ENCODE measurements around the gene ICA1. TPM values are rescaled to one million over a fixed set of nuclear protein-coding genes. Genes with fewer than 3 reads are reported as not detected.
"Not testable (repeated sequence)": the region's sequence is repeated elsewhere in the genome, so short reads cannot be mapped to it uniquely, and the experiment has no call there.

The ICA1 gene
- total RNA-seq, 1 donor from 2014 or later, result 25.5 TPM

DNA sequence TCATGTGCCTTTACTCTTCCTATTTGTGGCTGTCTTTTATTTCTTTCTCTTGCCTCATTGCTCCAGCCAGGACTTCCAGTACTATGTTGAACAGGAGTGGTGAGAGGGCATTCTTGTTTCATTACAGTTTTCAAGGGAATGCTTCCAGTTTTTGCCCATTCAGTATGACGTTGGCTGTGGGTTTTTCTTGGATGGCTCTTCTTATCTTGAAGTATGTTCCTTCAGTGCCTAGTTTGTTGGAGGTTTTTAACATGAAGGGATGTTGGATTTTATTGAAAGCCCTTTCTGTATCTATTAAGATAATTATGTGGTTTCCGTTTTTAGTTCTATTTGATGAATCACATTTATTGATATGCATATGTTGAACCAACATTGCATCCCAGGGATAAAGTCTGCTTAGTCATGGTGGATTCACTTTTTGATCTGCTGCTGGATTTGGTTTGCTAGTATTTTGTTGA lies 196.6 kb downstream of the ICA1 start:
- no peak overlapping the region for H3K27ac ChIP-seq
- no peaks in the 10 kb centered on the region for H3K4me1 ChIP-seq
- intact Hi-C loops (cut with DNase I), result no loop called here
- no peaks in the 10 kb centered on the region for H3K27me3 ChIP-seq
- TF ChIP-seq POLR2AphosphoS5 (IDR thresholded peaks at IDR 0.05; ENCODE audit: insufficient read depth in 1 of 2, low read depth in 1 of 2), result no peak
- TF ChIP-seq, protein P1, sequence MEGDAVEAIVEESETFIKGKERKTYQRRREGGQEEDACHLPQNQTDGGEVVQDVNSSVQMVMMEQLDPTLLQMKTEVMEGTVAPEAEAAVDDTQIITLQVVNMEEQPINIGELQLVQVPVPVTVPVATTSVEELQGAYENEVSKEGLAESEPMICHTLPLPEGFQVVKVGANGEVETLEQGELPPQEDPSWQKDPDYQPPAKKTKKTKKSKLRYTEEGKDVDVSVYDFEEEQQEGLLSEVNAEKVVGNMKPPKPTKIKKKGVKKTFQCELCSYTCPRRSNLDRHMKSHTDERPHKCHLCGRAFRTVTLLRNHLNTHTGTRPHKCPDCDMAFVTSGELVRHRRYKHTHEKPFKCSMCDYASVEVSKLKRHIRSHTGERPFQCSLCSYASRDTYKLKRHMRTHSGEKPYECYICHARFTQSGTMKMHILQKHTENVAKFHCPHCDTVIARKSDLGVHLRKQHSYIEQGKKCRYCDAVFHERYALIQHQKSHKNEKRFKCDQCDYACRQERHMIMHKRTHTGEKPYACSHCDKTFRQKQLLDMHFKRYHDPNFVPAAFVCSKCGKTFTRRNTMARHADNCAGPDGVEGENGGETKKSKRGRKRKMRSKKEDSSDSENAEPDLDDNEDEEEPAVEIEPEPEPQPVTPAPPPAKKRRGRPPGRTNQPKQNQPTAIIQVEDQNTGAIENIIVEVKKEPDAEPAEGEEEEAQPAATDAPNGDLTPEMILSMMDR (IDR thresholded peaks at IDR 0.05), result no peak
- TF ChIP-seq POLR2A (IDR thresholded peaks at IDR 0.05), result no peak
- no peaks in the 10 kb centered on the region for H3K9me3 ChIP-seq
- no peak overlapping the region for H3K4me3 ChIP-seq
- H3K36me3 ChIP-seq, result peaks cover 0 to 8% of the 10 kb centered on the region in 2 donors
- DNase-seq (ENCODE audit: extremely low spot score in 2 of 2), result no peak

DNA sequence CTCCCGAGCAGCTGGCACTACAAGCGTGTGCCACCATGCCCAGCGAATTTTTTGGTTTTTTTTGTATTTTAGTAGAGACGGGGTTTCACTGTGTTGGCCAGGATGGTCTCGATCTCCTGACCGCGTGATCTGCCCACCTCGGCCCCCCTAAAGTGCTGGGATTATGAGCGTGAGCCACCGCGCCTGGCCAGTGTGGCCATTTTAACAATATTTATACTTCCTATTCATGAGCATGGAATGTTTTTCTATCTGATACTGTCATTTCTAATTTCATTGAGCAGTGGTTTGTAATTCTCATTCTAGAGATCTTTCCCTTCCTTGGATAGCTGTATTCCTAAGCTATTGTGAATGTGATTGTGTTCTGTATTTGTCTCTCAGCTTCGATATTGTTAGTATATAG lies 197.1 kb downstream of the ICA1 start:
- DNase-seq (ENCODE audit: extremely low spot score in 2 of 2), result no peak
- Histone ChIP-seq H3K4me3 (no peak overlapping the region), H3K36me3 (peaks cover 0 to 8% of the 10 kb centered on the region in 2 donors), H3K9me3 (no peaks in the 10 kb centered on the region), H3K27me3 (no peaks in the 10 kb centered on the region), H3K4me1 (no peaks in the 10 kb centered on the region), H3K27ac (no peak overlapping the region)
- TF ChIP-seq POLR2A (IDR thresholded peaks at IDR 0.05), result no peak
- no peak for TF ChIP-seq POLR2AphosphoS5 (IDR thresholded peaks at IDR 0.05; ENCODE audit: insufficient read depth in 1 of 2, low read depth in 1 of 2)
- TF ChIP-seq, protein P1 (IDR thresholded peaks at IDR 0.05), result no peak
- intact Hi-C loops (cut with DNase I), result no loop called here

DNA sequence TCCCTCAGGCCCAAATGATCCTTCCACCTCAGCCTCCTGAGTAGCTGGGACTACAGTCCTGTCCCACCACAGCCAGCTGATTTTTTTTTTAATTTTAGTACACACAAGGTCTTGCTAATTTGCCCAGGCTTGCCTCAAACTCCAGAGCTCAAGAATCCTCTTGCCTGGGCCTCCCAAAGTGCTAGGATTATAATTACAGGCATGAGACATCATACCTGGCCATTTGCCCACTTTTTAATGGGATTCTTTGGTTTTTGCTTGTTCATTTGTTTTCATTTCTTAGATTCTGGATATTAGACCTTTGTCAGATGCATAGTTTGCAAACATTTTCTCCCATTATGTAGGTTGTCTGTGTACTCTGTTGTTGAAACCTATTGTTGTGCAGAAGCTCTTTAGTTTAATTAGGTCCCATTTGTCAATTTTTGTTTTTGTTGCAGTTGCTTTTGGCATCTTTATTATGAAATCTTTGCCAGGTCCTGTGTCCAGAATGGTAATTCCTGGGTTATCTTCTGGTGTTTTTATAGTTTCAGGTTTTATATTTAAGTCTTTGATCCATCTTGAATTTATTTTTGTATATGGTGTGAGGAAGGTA lies 198.2 kb downstream of the ICA1 start:
- TF ChIP-seq, protein P1 (IDR thresholded peaks at IDR 0.05), result no peak
- TF ChIP-seq POLR2A (IDR thresholded peaks at IDR 0.05) (no peak), POLR2AphosphoS5 (IDR thresholded peaks at IDR 0.05; ENCODE audit: insufficient read depth in 1 of 2, low read depth in 1 of 2) (no peak)
- no peak for DNase-seq (ENCODE audit: extremely low spot score in 2 of 2)
- Histone ChIP-seq H3K4me3 (no peak overlapping the region), H3K27ac (no peak overlapping the region), H3K27me3 (no peaks in the 10 kb centered on the region), H3K36me3 (peaks cover 0 to 8% of the 10 kb centered on the region in 2 donors), H3K9me3 (no peaks in the 10 kb centered on the region), H3K4me1 (no peaks in the 10 kb centered on the region)
- intact Hi-C loops (cut with DNase I), result no loop called here

DNA sequence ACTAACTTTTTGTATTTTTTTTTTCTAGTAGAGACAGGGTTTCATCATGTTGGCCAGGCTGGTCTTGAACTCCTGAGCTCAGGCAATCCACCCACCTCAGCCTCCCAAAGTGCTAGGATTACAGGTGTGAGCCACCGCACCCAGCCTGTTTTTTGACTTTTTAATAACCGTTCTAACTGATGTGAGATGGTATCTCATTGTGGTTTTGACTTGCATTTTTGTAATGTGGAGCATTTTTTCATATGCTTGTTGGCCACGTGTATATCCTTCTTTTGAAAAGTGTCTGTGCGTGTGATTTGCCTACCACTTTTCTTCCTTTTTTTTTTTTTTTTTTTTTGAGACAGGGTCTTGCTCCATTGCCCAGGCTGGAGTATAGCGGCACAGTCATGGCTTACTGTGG lies 198.7 kb downstream of the ICA1 start:
- H3K9me3 ChIP-seq; H3K27me3 ChIP-seq; H3K36me3 ChIP-seq; H3K4me3 ChIP-seq; H3K27ac ChIP-seq; H3K4me1 ChIP-seq; DNase-seq (ENCODE audit: extremely low spot score in 2 of 2); intact Hi-C loops (cut with DNase I): not testable (repeated sequence)

Small RNAs within 50 kb of the gene (small RNA-seq; reads per million reads assigned to genes)
- not detected for gene AC007009.1

Other genes starting within 250 kb of the ICA1 start
- gene NXPH1, start 171.4 kb upstream of the ICA1 start, total RNA-seq, result 0.25 TPM